HG03196 (cell line): ENCODE data around the gene COX19.
"Not testable (repeated sequence)": the region's sequence is repeated elsewhere in the genome, so short reads cannot be mapped to it uniquely, and the experiment has no call there.

Experiments used
- ATAC-seq: cut with Tn5 transposase; IDR thresholded peaks from one replicate; pipeline ENCODE4 v1.9.1; 2021; ENCODE audit not compliant: unreplicated experiment

Gene COX19

GRCh38 chr7:949021-949934 is 26.1 kb downstream of the COX19 start:
- no peak for ATAC-seq

- ATAC-seq, result no peak
Observed at GRCh38 chr7:947391-948210, 27.7 kb downstream of the COX19 start.

GRCh38 chr7:946256-946996 is 28.9 kb downstream of the COX19 start:
- no peak for ATAC-seq

- no peak for ATAC-seq
Observed at GRCh38 chr7:945556-946255, 29.6 kb downstream of the COX19 start.

- ATAC-seq, result no peak
Observed at GRCh38 chr7:945147-945555, 30.2 kb downstream of the COX19 start.

GRCh38 chr7:944744-945143 is 30.6 kb downstream of the COX19 start:
- ATAC-seq, result no peak

GRCh38 chr7:943793-944192 is 31.6 kb downstream of the COX19 start:
- not testable (repeated sequence) for ATAC-seq

GRCh38 chr7:940599-941408 is 34.5 kb downstream of the COX19 start:
- no peak for ATAC-seq

GRCh38 chr7:939843-940242 is 35.5 kb downstream of the COX19 start:
- no peak for ATAC-seq

GRCh38 chr7:938546-939185 is 36.7 kb downstream of the COX19 start:
- no peak for ATAC-seq

- no peak for ATAC-seq
Observed at GRCh38 chr7:937856-938484, 37.4 kb downstream of the COX19 start.

GRCh38 chr7:936386-937054 is 38.8 kb downstream of the COX19 start:
- ATAC-seq, result peak; percentile 82

GRCh38 chr7:935874-936385 is 39.4 kb downstream of the COX19 start:
- no peak for ATAC-seq

- no peak for ATAC-seq
Observed at GRCh38 chr7:935164-935873, 40.0 kb downstream of the COX19 start.

- no peak for ATAC-seq
Observed at GRCh38 chr7:934469-935163, 40.7 kb downstream of the COX19 start.

- ATAC-seq, result no peak
Observed at GRCh38 chr7:932651-932975, 42.7 kb downstream of the COX19 start.
